Activated B cell treated with CpG ODN at 0.5 μM for 24 hours (primary cell): ENCODE results near the gene RIPOR3. TPM values are rescaled to one million over a fixed set of nuclear protein-coding genes. Genes with fewer than 3 reads are reported as not detected.

ENCODE experiments used
- ATAC-seq: fragments of 200-7000 bp; cut with Tn5 transposase; one replicate; pipeline ENCODE4 v1.10.0; 2021; ENCODE audit warnings: low read depth, mild to moderate bottlenecking, moderate library complexity
- CTCF ChIA-PET: fragments of 350-600 bp; sonication (Branson Sonifier 250); formaldehyde crosslinking; loops from one replicate; lab custom pipeline; 2021; ENCODE audit warnings: antibody characterized with exemption; lab: Charles Lee
- POLR2A ChIA-PET: fragments of 350-600 bp; sonication (Branson Sonifier 250); formaldehyde crosslinking; loops from one replicate; lab custom pipeline; 2021; ENCODE audit warnings: antibody characterized with exemption; lab: Charles Lee
- DNase-seq: peaks from one replicate; pipeline ENCODE4 v3.0.0; 2022
- H3K27ac Mint-ChIP-seq: one replicate; pipeline ENCODE4 v1.8.0; 2020; ENCODE audit warnings: mixed read lengths
- H3K27me3 Mint-ChIP-seq: one replicate; pipeline ENCODE4 v1.8.0; 2021; ENCODE audit warnings: mixed read lengths
- H3K36me3 Mint-ChIP-seq: one replicate; pipeline ENCODE4 v1.8.0; 2021; ENCODE audit warnings: low read depth, mixed read lengths
- H3K4me1 Mint-ChIP-seq: one replicate; pipeline ENCODE4 v1.8.0; 2021; ENCODE audit warnings: mixed read lengths
- H3K4me3 Mint-ChIP-seq: one replicate; pipeline ENCODE4 v1.8.0; 2020; ENCODE audit warnings: mild to moderate bottlenecking, mixed read lengths
- H3K9me3 Mint-ChIP-seq: one replicate; pipeline ENCODE4 v1.8.0; 2020; ENCODE audit warnings: mixed read lengths
- intact Hi-C: fragments of 100-400 bp; cut with micrococcal nuclease; formaldehyde crosslinking; loops from one replicate; pipeline ENCODE4 v1.15.1; 2024
- total RNA-seq: library from RNA; stranded (reverse); gene quantifications from 2 replicates; pipeline ENCODE4 v1.2.3, GENCODE V29; 2022
- TF ChIP-seq, protein P1 (sequence below): fragments of 200-600 bp; IDR thresholded peaks from one replicate; pipeline ENCODE4 v1.8.0; 2022; ENCODE audit warnings: antibody characterized with exemption, mild to moderate bottlenecking

The RIPOR3 gene
- total RNA-seq, 1 donor from 2014 or later, result not detected

DNA sequence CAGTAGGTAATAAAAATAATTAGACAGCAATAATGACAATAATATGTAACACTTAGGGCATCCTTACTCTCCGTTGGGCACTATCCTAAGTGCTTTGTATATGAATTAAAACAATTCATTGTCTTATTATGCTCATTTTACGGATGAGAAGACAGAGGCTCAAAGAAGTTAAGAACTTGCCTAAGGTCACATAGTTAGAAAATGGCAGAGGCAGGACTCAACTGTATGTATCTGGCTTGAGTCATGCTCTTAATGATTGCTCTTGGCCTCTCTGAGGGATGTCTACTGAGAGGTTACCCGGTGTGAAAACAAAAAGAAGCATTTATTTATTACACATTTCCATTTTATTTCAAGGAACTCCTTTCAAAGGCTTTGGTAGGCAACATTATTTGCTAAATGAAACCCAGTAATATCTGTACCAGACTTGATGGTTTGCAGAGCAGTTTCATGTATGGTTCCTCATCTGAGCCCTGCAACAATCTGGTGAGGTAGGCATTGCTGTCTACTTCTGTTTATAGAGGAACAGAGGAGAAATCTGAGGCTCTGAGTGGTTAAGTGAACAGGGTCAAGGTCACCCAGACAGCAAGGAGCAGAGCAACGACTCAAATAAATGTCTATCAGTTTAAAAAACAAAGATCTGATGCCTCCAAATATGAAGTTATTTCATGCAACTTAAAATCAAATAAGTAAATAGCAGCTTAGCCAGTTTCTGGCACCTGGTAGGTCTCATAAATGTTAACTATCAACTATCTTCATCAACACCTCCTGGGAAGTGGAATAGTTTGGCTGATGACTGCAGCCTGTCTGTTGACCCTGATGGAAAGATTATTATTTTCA lies 35.8 kb upstream of the RIPOR3 start:
- no peak overlapping the region for H3K4me3 Mint-ChIP-seq
- peaks cover 6% of the 10 kb centered on the region for H3K4me1 Mint-ChIP-seq
- no peaks in the 10 kb centered on the region for H3K36me3 Mint-ChIP-seq
- peaks cover 2% of the 10 kb centered on the region for H3K27me3 Mint-ChIP-seq
- H3K9me3 Mint-ChIP-seq, result no peaks in the 10 kb centered on the region
- ChIA-PET POLR2A (interaction anchor here (0.5 to 0.6 kb wide), 2 partner anchors 56 to 57 kb away, joined by 3 to 16 read pairs; no protein-coding TSS in a partner anchor), CTCF (no interaction called here)
- intact Hi-C loops, result no loop called here
- no peak overlapping the region for H3K27ac Mint-ChIP-seq
- DNase-seq (no peak), ATAC-seq (no peak)
- TF ChIP-seq, protein P1, sequence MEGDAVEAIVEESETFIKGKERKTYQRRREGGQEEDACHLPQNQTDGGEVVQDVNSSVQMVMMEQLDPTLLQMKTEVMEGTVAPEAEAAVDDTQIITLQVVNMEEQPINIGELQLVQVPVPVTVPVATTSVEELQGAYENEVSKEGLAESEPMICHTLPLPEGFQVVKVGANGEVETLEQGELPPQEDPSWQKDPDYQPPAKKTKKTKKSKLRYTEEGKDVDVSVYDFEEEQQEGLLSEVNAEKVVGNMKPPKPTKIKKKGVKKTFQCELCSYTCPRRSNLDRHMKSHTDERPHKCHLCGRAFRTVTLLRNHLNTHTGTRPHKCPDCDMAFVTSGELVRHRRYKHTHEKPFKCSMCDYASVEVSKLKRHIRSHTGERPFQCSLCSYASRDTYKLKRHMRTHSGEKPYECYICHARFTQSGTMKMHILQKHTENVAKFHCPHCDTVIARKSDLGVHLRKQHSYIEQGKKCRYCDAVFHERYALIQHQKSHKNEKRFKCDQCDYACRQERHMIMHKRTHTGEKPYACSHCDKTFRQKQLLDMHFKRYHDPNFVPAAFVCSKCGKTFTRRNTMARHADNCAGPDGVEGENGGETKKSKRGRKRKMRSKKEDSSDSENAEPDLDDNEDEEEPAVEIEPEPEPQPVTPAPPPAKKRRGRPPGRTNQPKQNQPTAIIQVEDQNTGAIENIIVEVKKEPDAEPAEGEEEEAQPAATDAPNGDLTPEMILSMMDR, result no peak

DNA sequence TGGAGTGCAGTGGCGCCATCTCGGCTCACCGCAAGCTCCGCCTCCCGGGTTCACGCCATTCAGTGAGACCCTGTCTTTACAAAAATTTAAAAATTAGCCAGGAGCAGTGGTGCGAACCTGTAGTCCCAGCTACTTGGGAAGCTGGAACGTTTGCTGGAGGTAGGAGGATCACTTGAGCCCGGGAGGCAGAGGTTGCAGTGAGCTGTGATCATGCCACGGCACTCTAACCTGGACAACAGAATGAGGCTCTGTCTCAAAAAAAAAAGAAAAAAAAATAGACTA lies 34.3 kb upstream of the RIPOR3 start:
- H3K36me3 Mint-ChIP-seq, result no peaks in the 10 kb centered on the region
- peaks cover 2% of the 10 kb centered on the region for H3K27me3 Mint-ChIP-seq
- ATAC-seq (no peak), DNase-seq (no peak)
- no peaks in the 10 kb centered on the region for H3K9me3 Mint-ChIP-seq
- TF ChIP-seq, protein P1, result no peak
- no peak overlapping the region for H3K4me3 Mint-ChIP-seq
- no peak overlapping the region for H3K27ac Mint-ChIP-seq
- intact Hi-C loops, result no loop called here
- CTCF ChIA-PET, result interaction anchor here (0.6 to 2.1 kb wide), 2 partner anchors 23 to 562 kb away, joined by 3 to 7 read pairs; no protein-coding TSS in a partner anchor
- H3K4me1 Mint-ChIP-seq, result peaks cover 3% of the 10 kb centered on the region
- POLR2A ChIA-PET, result no interaction called here

DNA sequence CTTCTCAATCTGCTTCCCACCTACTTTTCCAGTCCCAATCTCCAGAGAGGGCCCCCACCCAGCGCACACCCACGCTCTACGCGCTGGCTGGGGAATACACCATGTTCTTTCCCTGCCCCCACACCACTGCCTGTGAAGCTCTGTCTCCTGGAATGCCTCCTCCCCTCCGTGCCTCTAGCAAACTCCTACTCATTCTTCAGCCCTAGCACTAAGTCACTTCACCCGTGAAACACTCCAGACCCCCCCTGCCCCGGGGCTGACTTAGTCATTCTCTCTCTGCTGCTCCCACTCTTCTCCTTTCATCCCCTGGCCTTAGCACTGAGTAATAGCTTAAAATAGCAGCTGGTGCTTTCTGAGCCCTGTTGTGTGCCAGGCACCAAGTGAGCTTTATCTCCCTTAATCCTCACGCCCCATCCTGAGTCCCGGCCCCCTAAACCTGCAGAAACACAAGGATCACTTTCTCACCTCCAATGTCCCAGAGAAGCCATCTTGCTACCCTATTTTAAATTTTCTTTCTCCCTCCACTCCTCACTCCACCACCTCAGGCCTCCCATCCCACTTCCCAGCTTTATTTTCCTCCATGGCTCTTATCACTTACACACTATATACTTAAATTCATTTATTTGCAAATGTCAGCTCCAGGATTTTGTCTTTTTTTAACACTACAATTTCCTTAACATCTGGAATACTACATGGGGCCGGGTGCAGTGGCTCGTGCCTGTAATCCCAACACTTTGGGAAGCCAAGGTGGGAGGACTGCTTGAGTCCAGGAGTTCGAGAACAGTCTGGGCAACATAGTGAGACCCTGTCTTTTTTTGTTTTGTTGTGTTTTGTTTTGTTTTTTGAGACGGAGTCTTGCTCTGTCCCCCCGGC lies 33.7 kb upstream of the RIPOR3 start:
- H3K4me1 Mint-ChIP-seq, result no peaks in the 10 kb centered on the region
- no peak overlapping the region for H3K4me3 Mint-ChIP-seq
- ATAC-seq, result no peak
- peaks cover 2% of the 10 kb centered on the region for H3K27me3 Mint-ChIP-seq
- ChIA-PET POLR2A (no interaction called here), CTCF (interaction anchor here (0.6 to 2.1 kb wide), 2 partner anchors 24 to 562 kb away, joined by 3 to 7 read pairs; no protein-coding TSS in a partner anchor)
- no peak overlapping the region for H3K27ac Mint-ChIP-seq
- no peak for DNase-seq
- intact Hi-C loops, result no loop called here
- no peaks in the 10 kb centered on the region for H3K36me3 Mint-ChIP-seq
- no peaks in the 10 kb centered on the region for H3K9me3 Mint-ChIP-seq
- TF ChIP-seq, protein P1, result no peak

DNA sequence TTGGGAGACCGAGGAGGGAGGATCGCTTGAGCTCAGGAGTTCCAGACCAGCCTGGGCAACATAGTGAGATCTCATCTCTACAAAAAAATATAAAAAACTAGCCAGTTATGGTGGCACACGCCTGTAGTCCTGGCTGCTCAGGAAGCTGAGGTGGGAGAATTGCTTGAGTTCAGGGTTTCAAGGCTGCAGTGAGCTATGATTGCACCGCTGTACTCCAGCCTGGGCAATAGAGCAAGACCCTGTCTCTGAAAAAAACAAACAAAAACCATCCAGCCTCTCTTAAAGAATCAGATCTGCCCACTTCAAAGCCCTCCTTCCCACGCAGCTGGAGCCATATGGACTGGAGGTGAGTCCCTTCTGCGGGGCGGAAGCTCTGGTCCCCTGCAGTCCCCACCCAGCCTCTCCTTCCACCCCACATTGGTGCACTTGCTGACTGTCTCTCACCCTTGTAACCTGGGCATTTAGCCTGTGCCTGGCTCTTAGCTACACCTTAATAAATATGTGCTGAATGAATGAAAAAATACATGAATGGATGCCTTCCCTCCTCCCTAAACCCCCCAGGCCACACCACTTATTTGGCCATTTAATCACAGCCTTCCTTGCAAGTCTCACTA lies 32.9 kb upstream of the RIPOR3 start:
- CTCF ChIA-PET, result interaction anchor here (2.1 kb wide), 1 partner anchor 25 kb away, joined by 7 read pairs; no protein-coding TSS in a partner anchor

More for the DNA sequence above, 32.9 kb upstream of the RIPOR3 start:
- H3K4me3 Mint-ChIP-seq, result no peak overlapping the region
- ATAC-seq (no peak), DNase-seq (no peak)
- no peaks in the 10 kb centered on the region for H3K9me3 Mint-ChIP-seq
- TF ChIP-seq, protein P1, result no peak
- H3K27me3 Mint-ChIP-seq, result peaks cover 2% of the 10 kb centered on the region
- POLR2A ChIA-PET, result no interaction called here
- no peak overlapping the region for H3K27ac Mint-ChIP-seq
- H3K36me3 Mint-ChIP-seq, result no peaks in the 10 kb centered on the region
- H3K4me1 Mint-ChIP-seq, result no peaks in the 10 kb centered on the region
- intact Hi-C loops, result no loop called here
